ENCODE data around the gene PIRT.
"Not testable (repeated sequence)": the region's sequence is repeated elsewhere in the genome, so short reads cannot be mapped to it uniquely, and the experiment has no call there.

Gene PIRT

GRCh38 chr17:10837921-10838320 lies at the start of gene PIRT:
Gene PIRT (minus strand): TSS chr17:10838087. CDS start chr17:10825645, 12,442 bp downstream.
- H3K4me1 ChIP-seq (ENCODE audit: control insufficient read depth, insufficient read depth, low read length) = no peaks in the 10 kb centered on the region
- no peaks in the 10 kb centered on the region for H3K27me3 ChIP-seq (ENCODE audit: control insufficient read depth, insufficient read depth, low read length)
- no peaks in the 10 kb centered on the region for H3K36me3 ChIP-seq (ENCODE audit: control insufficient read depth, insufficient read depth, low read length)
- no peak within 1 kb of the TSS for H3K27ac ChIP-seq (ENCODE audit: low read depth, low read length)
- no peak within 1 kb of the TSS for H3K4me3 ChIP-seq (ENCODE audit: low read length)
- H3K9ac ChIP-seq (ENCODE audit: low read length) = no peak within 1 kb of the TSS

GRCh38 chr17:10881959-10882358 lies 44.1 kb upstream of the PIRT start:
- Histone ChIP-seq H3K9ac (ENCODE audit: low read length) (no peak overlapping the region), H3K4me1 (ENCODE audit: control insufficient read depth, insufficient read depth, low read length) (no peaks in the 10 kb centered on the region), H3K36me3 (ENCODE audit: control insufficient read depth, insufficient read depth, low read length) (no peaks in the 10 kb centered on the region), H3K27ac (ENCODE audit: low read depth, low read length) (no peak overlapping the region), H3K4me3 (ENCODE audit: low read length) (no peak overlapping the region), H3K27me3 (ENCODE audit: control insufficient read depth, insufficient read depth, low read length) (no peaks in the 10 kb centered on the region)

GRCh38 chr17:10879190-10879836 lies 41.4 kb upstream of the PIRT start:
- no peak overlapping the region for H3K9ac ChIP-seq (ENCODE audit: low read length)

DNA sequence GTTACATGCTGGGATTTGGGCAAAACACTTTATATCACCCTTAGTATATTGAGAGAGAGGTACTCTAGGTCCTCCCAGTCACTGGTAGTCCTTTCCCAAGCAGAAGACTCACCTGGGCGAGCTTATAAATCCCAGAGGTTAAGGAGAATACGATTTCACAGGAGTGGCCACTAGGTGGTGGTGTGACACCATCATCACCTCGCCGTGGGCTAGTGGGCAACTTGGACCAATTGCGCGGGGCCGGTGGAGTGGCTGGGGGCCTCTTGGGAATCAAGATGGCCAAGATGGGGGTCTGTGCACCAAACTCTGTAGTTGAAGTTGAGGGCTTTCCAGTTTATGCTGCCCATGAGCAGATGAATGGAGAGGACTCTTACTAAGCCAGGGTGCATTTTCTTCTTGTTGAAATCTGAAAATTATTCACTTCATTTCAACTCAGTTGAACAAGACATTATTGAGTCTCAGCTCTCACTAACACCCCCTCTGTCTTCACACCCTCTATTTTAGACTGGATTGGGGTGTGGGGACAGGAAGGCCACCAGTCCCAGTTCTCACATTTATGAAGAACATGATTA lies 38.2 kb upstream of the PIRT start:
- Histone ChIP-seq H3K36me3 (ENCODE audit: control insufficient read depth, insufficient read depth, low read length) (no peaks in the 10 kb centered on the region), H3K9ac (ENCODE audit: low read length) (no peak overlapping the region), H3K4me3 (ENCODE audit: low read length) (no peak overlapping the region), H3K27me3 (ENCODE audit: control insufficient read depth, insufficient read depth, low read length) (no peaks in the 10 kb centered on the region), H3K4me1 (ENCODE audit: control insufficient read depth, insufficient read depth, low read length) (no peaks in the 10 kb centered on the region), H3K27ac (ENCODE audit: low read depth, low read length) (no peak overlapping the region)

More at GRCh38 chr17:10879190-10879836, 41.4 kb upstream of the PIRT start:
- Histone ChIP-seq H3K27me3 (ENCODE audit: control insufficient read depth, insufficient read depth, low read length) (no peaks in the 10 kb centered on the region), H3K36me3 (ENCODE audit: control insufficient read depth, insufficient read depth, low read length) (no peaks in the 10 kb centered on the region), H3K4me1 (ENCODE audit: control insufficient read depth, insufficient read depth, low read length) (no peaks in the 10 kb centered on the region), H3K4me3 (ENCODE audit: low read length) (no peak overlapping the region), H3K27ac (ENCODE audit: low read depth, low read length) (no peak overlapping the region)

DNA sequence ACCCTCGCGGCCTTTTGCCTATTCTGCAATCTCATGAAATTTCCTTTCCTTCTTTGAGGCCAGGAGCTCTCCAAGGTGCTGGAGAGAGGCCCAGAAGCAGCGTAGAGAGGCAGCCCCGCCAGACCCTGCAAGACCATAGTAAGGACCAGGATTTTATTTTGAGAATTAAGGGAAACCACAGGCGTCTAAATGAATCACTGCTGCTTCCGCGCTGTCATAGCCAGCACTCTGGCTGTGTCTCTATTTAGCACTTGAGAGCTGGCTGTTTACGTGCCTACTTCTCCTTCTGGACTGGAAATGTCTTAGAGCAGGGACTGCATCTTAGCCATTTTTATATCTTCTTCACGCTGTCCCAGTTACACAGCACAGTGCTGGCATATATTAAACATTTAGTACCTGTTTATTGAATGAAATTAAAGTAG lies 37.6 kb upstream of the PIRT start:
- Histone ChIP-seq H3K36me3 (ENCODE audit: control insufficient read depth, insufficient read depth, low read length) (no peaks in the 10 kb centered on the region), H3K4me1 (ENCODE audit: control insufficient read depth, insufficient read depth, low read length) (no peaks in the 10 kb centered on the region), H3K4me3 (ENCODE audit: low read length) (no peak overlapping the region), H3K27ac (ENCODE audit: low read depth, low read length) (no peak overlapping the region), H3K9ac (ENCODE audit: low read length) (no peak overlapping the region), H3K27me3 (ENCODE audit: control insufficient read depth, insufficient read depth, low read length) (no peaks in the 10 kb centered on the region)

DNA sequence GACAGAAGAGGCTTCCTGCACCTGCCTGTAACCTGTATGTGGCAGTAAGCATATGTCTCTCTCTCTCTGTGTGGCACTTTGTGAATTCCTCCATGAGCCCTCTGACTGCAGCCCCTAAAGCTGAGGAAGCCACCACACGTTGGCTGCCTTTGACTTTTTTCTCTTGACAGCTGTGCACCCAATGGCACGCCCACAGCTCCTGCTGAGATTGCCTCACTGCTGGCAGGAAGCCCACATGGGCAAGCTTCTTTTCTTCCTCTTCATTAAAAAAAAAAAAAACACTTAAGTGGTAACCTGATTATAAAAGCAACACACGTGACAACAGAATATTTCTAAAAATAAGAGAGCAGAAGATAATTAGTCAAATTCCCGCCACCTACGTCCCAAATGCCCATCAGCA lies 34.0 kb upstream of the PIRT start:
- Histone ChIP-seq H3K36me3 (ENCODE audit: control insufficient read depth, insufficient read depth, low read length) (no peaks in the 10 kb centered on the region), H3K4me3 (ENCODE audit: low read length) (no peak overlapping the region), H3K4me1 (ENCODE audit: control insufficient read depth, insufficient read depth, low read length) (no peaks in the 10 kb centered on the region), H3K27ac (ENCODE audit: low read depth, low read length) (no peak overlapping the region), H3K27me3 (ENCODE audit: control insufficient read depth, insufficient read depth, low read length) (no peaks in the 10 kb centered on the region), H3K9ac (ENCODE audit: low read length) (no peak overlapping the region)

- Histone ChIP-seq H3K4me1 (ENCODE audit: control insufficient read depth, insufficient read depth, low read length) (no peaks in the 10 kb centered on the region), H3K27me3 (ENCODE audit: control insufficient read depth, insufficient read depth, low read length) (no peaks in the 10 kb centered on the region), H3K4me3 (ENCODE audit: low read length) (no peak overlapping the region), H3K36me3 (ENCODE audit: control insufficient read depth, insufficient read depth, low read length) (no peaks in the 10 kb centered on the region), H3K9ac (ENCODE audit: low read length) (no peak overlapping the region), H3K27ac (ENCODE audit: low read depth, low read length) (no peak overlapping the region)
Observed at GRCh38 chr17:10870336-10871050, 32.6 kb upstream of the PIRT start.

- H3K4me1 ChIP-seq (ENCODE audit: control insufficient read depth, insufficient read depth, low read length); H3K36me3 ChIP-seq (ENCODE audit: control insufficient read depth, insufficient read depth, low read length); H3K27me3 ChIP-seq (ENCODE audit: control insufficient read depth, insufficient read depth, low read length); H3K9ac ChIP-seq (ENCODE audit: low read length); H3K4me3 ChIP-seq (ENCODE audit: low read length); H3K27ac ChIP-seq (ENCODE audit: low read depth, low read length): not testable (repeated sequence)
Observed at GRCh38 chr17:10868744-10869143, 30.9 kb upstream of the PIRT start.

DNA sequence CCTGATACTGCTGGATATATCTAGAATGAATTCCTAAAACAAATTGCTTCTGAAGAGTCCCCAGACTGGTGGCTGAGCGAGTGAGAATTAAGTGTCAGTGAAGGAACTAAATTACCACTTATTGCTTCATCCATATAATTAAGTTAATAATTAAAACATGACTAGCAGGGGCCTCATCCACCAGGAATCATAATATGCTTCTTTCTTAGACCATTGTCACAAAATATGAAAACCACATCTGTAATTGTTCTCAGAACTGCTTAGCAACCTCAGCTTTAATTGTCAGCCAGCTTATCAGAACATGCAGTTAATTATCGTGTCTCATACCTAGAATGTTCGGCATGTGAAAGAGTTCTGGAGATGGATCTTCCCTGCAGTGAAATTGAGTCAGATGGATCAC lies 21.2 kb upstream of the PIRT start:
- H3K27me3 ChIP-seq (ENCODE audit: control insufficient read depth, insufficient read depth, low read length) = no peaks in the 10 kb centered on the region
- H3K27ac ChIP-seq (ENCODE audit: low read depth, low read length) = no peak overlapping the region
- no peak overlapping the region for H3K4me3 ChIP-seq (ENCODE audit: low read length)
- no peaks in the 10 kb centered on the region for H3K4me1 ChIP-seq (ENCODE audit: control insufficient read depth, insufficient read depth, low read length)
- no peak overlapping the region for H3K9ac ChIP-seq (ENCODE audit: low read length)
- no peaks in the 10 kb centered on the region for H3K36me3 ChIP-seq (ENCODE audit: control insufficient read depth, insufficient read depth, low read length)

- H3K9ac ChIP-seq (ENCODE audit: low read length) = no peak overlapping the region
- H3K27ac ChIP-seq (ENCODE audit: low read depth, low read length) = no peak overlapping the region
- H3K4me1 ChIP-seq (ENCODE audit: control insufficient read depth, insufficient read depth, low read length) = no peaks in the 10 kb centered on the region
- no peaks in the 10 kb centered on the region for H3K27me3 ChIP-seq (ENCODE audit: control insufficient read depth, insufficient read depth, low read length)
- no peak overlapping the region for H3K4me3 ChIP-seq (ENCODE audit: low read length)
- H3K36me3 ChIP-seq (ENCODE audit: control insufficient read depth, insufficient read depth, low read length) = no peaks in the 10 kb centered on the region
Observed at GRCh38 chr17:10857976-10858375, 20.1 kb upstream of the PIRT start.

DNA sequence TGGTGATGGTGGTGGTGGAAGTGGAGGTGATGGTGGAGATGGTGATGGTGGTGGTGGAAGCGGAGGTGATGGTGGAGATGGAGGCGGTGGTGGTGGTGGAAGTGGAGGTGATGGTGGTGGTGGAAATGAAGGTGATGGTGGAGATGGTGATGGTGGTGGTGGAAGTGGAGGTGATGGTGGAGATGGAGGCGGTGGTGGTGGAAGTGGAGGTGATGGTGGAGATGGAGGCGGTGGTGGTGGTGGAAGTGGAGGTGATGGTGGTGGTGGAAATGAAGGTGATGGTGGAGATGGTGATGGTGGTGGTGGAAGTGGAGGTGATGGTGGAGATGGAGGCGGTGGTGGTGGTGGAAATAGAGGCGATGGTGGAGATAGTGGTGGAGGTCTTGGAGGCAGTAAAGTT lies 8.7 kb upstream of the PIRT start:
- H3K4me1 ChIP-seq (ENCODE audit: control insufficient read depth, insufficient read depth, low read length); H3K36me3 ChIP-seq (ENCODE audit: control insufficient read depth, insufficient read depth, low read length); H3K9ac ChIP-seq (ENCODE audit: low read length); H3K27me3 ChIP-seq (ENCODE audit: control insufficient read depth, insufficient read depth, low read length); H3K4me3 ChIP-seq (ENCODE audit: low read length); H3K27ac ChIP-seq (ENCODE audit: low read depth, low read length): not testable (repeated sequence)

DNA sequence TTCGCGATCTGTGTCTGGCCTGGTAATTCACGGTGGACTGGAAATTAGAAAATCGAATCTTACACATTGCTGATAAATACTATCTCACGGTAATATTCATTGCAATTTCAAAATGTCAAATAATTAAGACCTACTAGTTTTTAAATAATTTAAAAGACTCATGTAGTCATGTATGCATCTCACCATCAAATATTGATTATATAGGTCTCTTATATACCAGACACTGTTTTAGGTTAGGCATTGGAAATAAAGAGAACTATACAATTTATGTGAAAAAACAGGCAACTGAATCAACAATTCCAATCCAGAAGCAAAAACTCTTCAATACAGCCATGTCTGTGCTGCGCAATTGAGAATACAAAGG lies 7.5 kb upstream of the PIRT start:
- H3K27ac ChIP-seq (ENCODE audit: low read depth, low read length) = no peak overlapping the region
- no peak overlapping the region for H3K4me3 ChIP-seq (ENCODE audit: low read length)
- peaks cover 2% of the 10 kb centered on the region for H3K36me3 ChIP-seq (ENCODE audit: control insufficient read depth, insufficient read depth, low read length)
- H3K27me3 ChIP-seq (ENCODE audit: control insufficient read depth, insufficient read depth, low read length) = no peaks in the 10 kb centered on the region
- no peak overlapping the region for H3K9ac ChIP-seq (ENCODE audit: low read length)
- H3K4me1 ChIP-seq (ENCODE audit: control insufficient read depth, insufficient read depth, low read length) = no peaks in the 10 kb centered on the region

Data from rectal smooth muscle tissue (tissue), 1 donor.